NCI-H526 (cell line): ENCODE measurements around the gene ITGB7.
A peak's percentile ranks its signal among the peaks of the same experiment; 100 is the strongest.

ENCODE experiments used
- DNase-seq, 2 experiments: peaks; one replicate each; lab custom pipeline; 2025; lab: John Stamatoyannopoulos, UW

ITGB7 gene

DNA sequence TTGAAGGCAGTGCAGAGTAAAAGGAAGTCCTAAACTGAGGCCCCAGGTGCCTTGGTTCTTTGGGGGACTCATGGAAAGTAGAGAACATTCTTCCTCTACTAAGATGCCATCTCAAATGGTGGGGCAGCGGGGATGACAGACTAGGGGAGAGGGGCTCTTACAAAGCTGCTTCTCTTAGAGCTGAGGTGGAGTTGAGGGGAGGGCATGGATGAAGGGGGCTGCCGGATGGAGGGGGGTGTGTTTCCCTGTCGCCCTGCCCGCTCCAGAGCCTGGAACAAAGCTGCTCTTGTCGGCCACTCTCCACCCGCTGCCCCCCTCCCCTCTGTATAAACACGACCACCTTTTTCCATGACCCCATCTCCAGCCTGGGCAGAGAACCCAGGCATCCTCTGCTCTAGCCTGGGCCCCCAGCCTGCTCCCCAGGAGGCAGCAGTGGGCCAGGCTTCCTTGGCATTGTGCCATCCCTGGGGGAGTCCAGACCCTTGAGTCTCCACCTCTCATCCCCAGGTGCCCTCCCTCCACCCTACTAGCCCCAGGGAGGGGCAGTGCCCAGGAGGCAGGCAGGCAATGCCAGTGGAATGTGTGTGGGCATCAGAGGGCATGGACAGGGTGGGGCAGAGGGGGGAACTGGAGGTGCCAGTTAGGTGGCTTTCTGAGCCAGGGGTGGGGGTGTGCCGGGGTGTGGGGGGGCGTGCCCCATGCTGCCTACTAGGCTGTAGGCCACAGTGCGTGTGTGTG, 23.2 kb upstream of the ITGB7 start:
- DNase-seq, result no peak

GRCh38 chr12:53229454-53229853, 22.4 kb upstream of the ITGB7 start:
- DNase-seq, result no peak

DNA sequence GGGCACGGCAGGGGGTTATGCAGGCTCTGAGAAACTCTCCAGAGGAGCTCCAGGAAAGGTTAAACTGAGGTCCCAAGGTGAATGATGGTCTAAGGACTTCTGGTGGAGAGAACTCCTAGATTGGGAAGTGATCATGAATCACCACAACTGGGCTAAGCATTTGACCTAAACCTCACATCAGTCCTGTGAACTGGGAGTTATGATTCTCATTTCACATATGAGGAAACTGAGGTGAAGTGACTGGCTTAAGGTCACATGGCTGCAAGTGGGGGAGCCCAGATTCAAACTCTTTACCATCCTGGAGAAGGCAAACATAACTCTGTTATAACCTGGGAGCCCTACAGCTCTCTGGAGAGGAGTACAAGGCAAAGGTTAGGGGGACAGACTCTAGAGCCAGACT, 20.8 kb upstream of the ITGB7 start:
- no peak for DNase-seq

DNA sequence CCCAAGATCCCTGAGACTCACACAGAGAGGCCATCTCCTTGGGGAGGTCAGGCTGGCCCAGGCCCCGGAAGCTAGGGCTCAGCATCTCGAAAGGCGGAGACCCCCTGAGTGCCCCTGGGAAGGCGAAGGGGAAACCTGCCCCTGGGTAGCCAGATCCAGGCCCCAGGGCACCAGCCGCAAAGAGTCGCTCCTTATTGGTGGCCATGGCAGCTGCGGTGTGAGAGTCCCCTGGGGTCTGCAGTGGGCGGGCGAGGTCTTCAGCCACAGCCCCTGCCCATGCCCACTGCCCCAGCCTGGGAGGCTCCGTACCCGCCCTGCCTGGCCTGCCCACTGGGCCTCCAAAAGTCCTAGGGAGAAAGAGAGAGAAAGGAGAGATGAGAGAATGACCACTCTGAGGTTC, 20.3 kb upstream of the ITGB7 start:
- no peak for DNase-seq

GRCh38 chr12:53226815-53227214, 19.8 kb upstream of the ITGB7 start:
- no peak for DNase-seq

- DNase-seq, result no peak
Measured at GRCh38 chr12:53225635-53226424, 18.8 kb upstream of the ITGB7 start.

DNA sequence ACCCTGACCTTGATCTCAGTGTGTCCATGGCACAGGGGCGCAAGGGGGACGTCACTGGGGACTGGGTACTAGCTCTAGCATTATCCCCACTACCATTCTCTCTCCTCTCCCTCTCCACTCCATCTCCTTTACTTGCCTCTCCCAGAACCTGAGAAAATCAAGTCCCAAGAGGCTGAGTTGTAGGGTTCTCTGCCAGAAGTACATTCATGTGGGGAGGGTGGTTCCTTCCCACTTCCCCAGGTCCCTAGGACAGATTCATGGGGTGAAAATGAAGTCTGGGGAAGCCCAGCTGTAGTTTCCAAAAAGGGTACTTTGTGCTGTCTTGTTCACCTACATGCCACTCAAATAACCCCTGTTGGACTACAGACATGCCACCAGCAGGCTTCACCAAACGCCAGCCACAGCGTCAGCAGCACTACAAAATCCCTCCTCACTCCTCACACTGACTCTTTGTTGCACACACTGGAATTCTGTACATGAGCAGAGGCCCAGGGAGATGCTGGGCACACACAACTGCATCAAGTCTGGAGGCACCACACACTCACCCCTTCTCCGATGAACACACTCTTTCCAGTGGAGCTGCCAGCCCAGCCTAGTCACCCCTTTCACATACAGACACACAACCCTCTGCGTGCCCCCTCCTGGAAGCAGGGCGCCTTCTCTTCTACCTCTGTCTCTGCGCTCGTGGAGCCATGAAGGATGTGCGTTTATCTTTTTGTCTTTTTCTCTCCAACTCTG, 18.0 kb upstream of the ITGB7 start:
- no peak for DNase-seq

DNA sequence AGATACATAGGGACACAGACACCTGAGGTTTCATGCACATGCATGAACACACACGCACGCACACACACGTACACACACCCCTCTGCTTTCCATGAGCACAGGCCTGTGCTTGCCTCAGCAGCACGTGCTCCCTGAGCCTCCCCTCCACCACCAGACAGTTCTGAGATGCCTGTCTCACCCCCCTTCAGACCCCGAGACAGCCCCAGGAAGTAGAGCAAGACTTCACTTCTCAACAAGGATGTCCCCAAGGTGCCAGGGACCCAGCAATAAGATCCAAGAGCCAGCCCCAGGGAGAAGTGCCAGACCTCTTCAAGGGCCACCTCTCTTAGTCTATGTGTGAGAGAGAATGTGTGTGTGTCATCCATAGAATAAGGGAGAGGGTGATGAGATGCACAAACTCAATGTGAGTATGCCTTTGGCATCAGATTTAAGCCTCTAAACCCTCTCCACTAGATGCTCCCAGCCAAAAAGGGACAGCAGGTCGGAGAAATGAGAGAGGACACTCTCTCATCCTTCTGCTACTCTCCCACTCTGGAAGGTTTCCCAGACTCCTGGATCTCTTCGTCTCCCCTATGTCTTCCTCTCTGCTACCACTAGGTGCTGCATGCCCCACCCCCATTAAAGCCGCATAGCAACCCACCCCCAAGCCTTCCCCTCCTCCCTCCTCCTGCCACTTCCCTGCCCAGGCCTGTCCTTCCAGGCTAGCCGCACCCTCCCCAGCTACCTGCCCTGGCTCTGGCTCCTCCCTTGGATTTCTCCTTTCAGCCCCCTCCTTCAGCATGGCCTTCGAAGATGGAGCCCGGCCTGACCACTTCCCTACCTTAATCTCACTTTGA, 17.2 kb upstream of the ITGB7 start:
- peak; percentile 21 to 73 for DNase-seq

GRCh38 chr12:53223389-53224060, 16.5 kb upstream of the ITGB7 start:
- DNase-seq, result no peak

DNA sequence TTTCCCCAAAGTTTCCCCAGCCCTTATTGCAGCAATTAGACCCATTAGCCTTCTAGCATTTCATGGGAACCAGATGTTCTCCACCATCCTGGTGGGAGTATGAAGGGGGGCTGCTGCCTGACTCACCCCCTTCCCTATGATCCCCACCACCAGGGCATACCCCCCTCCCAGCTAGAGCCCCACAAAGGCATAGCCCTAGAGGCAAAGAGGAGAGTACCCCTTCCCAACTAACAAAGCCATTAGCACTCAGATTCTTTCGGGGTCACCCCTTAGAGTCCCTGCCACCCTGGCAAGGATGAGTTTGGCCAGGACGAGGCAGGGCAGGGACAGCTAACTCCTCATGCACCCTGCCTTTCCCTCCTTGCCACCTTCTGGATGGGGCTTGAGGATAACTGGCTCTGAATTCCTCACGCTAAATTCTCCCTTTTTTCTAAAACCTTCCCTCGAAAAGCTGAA, 15.8 kb upstream of the ITGB7 start:
- no peak for DNase-seq

GRCh38 chr12:53222170-53222721, 15.2 kb upstream of the ITGB7 start:
- no peak for DNase-seq

DNA sequence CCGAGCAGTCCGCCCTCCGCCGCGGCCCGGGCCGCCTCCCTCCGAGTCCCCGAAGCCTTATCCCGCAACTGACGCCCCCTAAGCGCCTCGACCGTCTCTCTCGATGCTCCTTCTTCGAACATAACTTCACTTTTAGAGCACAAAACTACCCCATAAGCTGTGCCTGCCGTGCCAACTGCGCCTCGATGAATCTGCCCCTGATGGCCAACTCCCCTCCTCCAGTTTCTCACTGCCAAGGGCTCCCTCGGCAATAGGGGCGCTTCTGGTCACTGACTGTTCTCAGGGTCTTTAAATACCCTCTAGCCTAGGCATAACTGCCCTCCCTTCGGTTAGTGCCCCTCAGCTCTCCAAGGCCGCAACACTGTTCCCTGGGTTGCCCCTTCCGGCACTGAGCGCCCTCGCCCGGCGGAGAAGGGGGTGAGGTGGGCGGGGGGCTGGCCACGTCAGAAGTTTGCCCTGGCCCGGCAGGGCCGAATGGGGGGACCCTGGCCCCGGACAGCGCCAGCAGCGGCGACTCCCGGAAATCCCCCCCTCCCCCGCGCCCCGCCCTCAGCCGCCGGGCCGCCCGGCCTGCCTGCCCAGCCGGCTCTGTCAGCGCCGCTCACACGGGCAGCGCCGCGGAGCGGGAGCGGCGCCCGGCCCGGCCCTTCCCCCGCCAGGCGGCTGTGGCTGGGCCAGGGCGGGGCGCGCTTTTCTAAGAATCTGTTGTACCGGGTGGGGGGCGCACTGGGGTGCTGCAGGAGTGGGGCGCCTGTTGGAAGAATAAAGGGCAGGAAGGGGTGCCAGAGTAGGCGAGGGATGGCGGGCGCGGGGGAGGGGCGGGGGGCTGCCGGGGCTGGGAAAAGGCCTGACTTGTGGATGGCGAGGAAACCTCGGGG, 14.4 kb upstream of the ITGB7 start:
- peak in 1 of 2 experiments; percentile 77 for DNase-seq

DNA sequence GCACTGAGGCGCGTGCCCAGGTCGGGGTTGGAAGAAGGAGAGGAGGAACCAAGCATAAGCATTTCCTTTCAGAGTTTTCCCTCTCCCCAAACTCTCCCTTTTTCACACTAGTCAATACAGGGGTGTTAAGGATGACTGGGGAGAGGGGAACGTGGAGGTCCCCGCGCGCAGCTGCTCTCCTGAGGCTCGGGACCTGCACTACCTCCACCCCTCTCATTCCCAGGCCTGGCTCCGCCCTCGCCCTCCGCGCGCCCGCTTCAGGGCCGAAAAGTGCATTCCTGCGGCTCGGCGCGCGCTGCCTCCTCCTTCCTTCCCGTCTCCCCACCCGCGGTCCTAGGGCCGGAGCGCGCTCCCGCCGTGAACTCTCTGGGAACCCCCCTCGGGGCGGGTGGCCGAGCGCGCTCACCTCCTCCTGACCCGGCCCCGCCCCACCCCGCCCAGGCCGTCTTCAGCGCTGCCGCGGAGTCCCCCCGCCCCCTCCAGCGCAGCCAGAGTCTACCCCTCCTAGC, 13.7 kb upstream of the ITGB7 start:
- peak; percentile 65 to 94 for DNase-seq

DNA sequence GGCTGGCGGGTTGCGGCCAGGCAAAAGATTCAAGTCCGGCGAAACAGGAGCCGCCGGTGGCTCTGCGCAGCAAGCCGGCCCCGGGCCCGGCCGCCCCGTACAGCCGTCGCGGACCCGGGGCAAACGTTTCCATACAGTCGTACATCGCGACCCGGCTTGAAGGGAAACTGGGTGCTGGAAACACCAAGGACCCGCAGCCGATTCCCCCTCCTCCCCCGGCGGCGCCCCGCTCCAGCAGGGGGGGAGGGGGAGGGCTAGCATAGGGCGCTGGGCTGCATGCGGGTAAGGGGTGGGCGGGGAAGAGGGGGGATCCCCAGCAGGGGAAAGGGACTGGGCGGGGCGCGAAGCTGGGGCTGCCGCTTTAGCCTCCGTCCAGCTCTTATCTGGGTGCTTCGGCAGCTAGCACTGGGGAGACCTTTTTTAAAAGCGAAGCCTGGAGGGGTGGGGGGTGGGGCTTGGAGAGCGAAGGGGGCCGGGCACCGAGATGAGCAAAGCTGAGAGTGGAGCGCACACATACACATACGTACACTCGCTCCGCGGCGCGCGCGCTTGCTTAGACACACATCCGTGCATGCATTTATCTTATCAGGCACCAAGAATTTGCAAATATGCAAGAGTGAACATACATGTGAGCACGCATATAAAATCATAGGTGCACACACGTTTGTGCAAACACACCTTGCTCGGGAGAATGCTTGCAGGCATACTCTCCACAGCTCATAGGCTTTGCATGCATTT, 13.1 kb upstream of the ITGB7 start:
- peak; percentile 65 to 79 for DNase-seq

DNA sequence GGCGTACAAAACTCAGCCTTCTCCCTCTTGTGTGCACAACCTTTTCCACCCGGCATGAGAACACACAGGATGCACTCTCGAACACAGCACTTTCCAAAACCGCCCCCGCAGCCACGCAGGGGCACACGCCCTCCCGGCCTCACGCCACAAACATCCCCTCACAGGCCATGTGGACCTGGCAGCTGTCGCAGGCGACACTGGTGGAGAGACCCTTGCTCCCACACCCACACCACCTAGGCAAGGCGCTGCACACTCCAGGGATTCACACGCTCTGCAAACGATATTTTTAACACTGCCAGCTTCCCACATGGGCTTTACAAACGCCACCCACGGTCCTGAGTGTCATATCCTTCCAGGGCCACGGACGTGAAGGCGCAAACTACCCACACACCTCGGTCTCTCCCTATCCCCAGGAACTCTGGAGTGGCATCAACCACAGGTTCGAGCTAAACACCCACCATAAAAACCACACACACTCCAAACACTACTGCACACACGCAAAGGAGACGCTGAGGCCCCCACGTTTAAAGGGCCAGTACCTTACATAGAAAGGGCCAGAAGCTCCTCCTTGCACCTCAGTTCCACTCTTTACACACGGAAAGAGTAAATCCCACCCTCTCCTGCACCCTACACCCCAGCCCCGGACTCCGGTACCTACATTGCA, 12.4 kb upstream of the ITGB7 start:
- DNase-seq, result no peak

DNA sequence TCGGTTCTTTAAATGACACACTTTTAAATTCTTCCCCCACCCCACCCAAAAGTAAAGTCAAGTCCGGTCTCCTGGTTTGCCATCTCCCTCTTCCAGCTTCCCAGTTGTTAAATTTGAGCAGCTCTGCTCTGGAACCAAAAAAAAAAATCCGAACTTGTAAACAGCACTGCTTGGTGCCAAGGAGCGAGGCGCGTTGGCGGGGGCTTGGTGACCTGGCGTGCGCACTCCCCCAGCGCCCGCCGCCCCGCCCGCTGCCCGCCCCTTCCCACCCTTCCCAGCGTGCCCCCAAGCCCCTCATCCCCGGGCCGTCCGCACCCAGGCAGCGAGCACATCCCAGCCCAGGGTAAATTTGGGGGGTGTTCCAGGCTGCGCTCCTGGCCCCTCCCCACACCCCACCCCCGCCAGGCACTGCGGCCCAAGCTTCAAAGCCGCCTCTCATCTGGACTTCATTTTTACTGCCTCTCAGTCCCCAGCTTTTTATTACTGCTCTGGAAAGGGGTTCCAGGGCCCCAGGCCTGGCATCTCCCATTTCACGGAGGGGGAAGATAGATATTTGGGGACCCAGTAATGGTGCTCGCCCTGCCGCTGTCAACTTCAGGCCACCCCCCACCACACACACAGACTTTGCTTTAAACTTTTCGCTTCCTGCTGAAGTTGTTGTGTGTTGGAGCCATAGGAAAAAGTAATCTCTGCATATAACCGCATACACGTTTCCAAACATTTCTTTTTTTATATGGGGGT, 11.7 kb upstream of the ITGB7 start:
- DNase-seq, result no peak

DNA sequence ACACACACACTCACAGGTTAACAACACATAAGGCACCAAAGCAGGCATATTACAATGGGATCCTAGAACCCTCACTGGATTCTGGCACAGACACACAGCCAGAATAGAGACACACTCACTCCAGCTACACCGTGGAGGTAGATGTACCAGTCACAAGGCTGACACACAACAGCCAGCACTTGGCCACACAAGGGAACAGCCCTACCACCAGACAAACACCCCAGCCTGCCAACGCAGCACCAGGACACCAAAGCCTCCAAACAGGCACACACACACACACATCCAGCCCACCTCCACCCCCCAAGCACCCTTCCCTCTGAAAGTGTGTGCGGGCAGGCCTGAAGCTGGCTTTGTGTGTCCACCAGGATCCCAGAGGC, 10.9 kb upstream of the ITGB7 start:
- no peak for DNase-seq
